ENCODE results near the gene CDC42BPG. TPM values are rescaled to one million over a fixed set of nuclear protein-coding genes. Genes with fewer than 3 reads are reported as not detected.
A peak's percentile ranks its signal among the peaks of the same experiment; 100 is the strongest.

The CDC42BPG gene
- total RNA-seq, 1 donor from 2014 or later = under 0.01 TPM

GRCh38 chr11:64801561-64802369 lies 42.7 kb downstream of the CDC42BPG start:
- H3K4me3 ChIP-seq (ENCODE audit: low read length in 3 of 3) = no peak overlapping the region
- H3K36me3 ChIP-seq (ENCODE audit: control insufficient read depth in 3 of 3, insufficient read depth in 3 of 3, low read length in 3 of 3) = peaks cover 20 to 28% (median 22%) of the 10 kb centered on the region in 3 donors
- H3K9me3 ChIP-seq (ENCODE audit: control insufficient read depth in 3 of 3, low read length in 3 of 3) = no peaks in the 10 kb centered on the region
- H3K27me3 ChIP-seq (ENCODE audit: control insufficient read depth in 3 of 3, insufficient read depth in 3 of 3, low read length in 3 of 3) = no peaks in the 10 kb centered on the region
- H3K4me1 ChIP-seq (ENCODE audit: control insufficient read depth in 3 of 3, insufficient read depth in 3 of 3, low read length in 3 of 3) = peaks cover 11 to 21% (median 18%) of the 10 kb centered on the region in 3 donors
- peak overlapping the region in 2 of 3 donors; percentile 4 to 16 for H3K9ac ChIP-seq (ENCODE audit: low read depth in 1 of 3, low read length in 3 of 3)
- H3K27ac ChIP-seq (ENCODE audit: low read depth, low read length) = no peak overlapping the region

- Histone ChIP-seq H3K36me3 (ENCODE audit: control insufficient read depth in 3 of 3, insufficient read depth in 3 of 3, low read length in 3 of 3) (peaks cover 14 to 28% (median 19%) of the 10 kb centered on the region in 3 donors), H3K27me3 (ENCODE audit: control insufficient read depth in 3 of 3, insufficient read depth in 3 of 3, low read length in 3 of 3) (no peaks in the 10 kb centered on the region), H3K9ac (ENCODE audit: low read depth in 1 of 3, low read length in 3 of 3) (peak overlapping the region in 1 of 3 donors; percentile 25), H3K4me1 (ENCODE audit: control insufficient read depth in 3 of 3, insufficient read depth in 3 of 3, low read length in 3 of 3) (peaks cover 11 to 21% (median 18%) of the 10 kb centered on the region in 3 donors), H3K4me3 (ENCODE audit: low read length in 3 of 3) (no peak overlapping the region), H3K9me3 (ENCODE audit: control insufficient read depth in 3 of 3, low read length in 3 of 3) (no peaks in the 10 kb centered on the region), H3K27ac (ENCODE audit: low read depth, low read length) (no peak overlapping the region)
Observed at GRCh38 chr11:64801158-64801464, 43.3 kb downstream of the CDC42BPG start.

- no peak overlapping the region for H3K4me3 ChIP-seq (ENCODE audit: low read length in 3 of 3)
- H3K27ac ChIP-seq (ENCODE audit: low read depth, low read length) = no peak overlapping the region
- no peak overlapping the region for H3K9ac ChIP-seq (ENCODE audit: low read depth in 1 of 3, low read length in 3 of 3)
- peaks cover 11 to 21% (median 18%) of the 10 kb centered on the region in 3 donors for H3K4me1 ChIP-seq (ENCODE audit: control insufficient read depth in 3 of 3, insufficient read depth in 3 of 3, low read length in 3 of 3)
- H3K9me3 ChIP-seq (ENCODE audit: control insufficient read depth in 3 of 3, low read length in 3 of 3) = no peaks in the 10 kb centered on the region
- H3K27me3 ChIP-seq (ENCODE audit: control insufficient read depth in 3 of 3, insufficient read depth in 3 of 3, low read length in 3 of 3) = no peaks in the 10 kb centered on the region
- H3K36me3 ChIP-seq (ENCODE audit: control insufficient read depth in 3 of 3, insufficient read depth in 3 of 3, low read length in 3 of 3) = peaks cover 8 to 24% (median 14%) of the 10 kb centered on the region in 3 donors
Observed at GRCh38 chr11:64800303-64801157, 43.9 kb downstream of the CDC42BPG start.

- no peak overlapping the region for H3K4me3 ChIP-seq (ENCODE audit: low read length in 3 of 3)
- H3K4me1 ChIP-seq (ENCODE audit: control insufficient read depth in 3 of 3, insufficient read depth in 3 of 3, low read length in 3 of 3) = peaks cover 11 to 21% (median 18%) of the 10 kb centered on the region in 3 donors
- H3K9me3 ChIP-seq (ENCODE audit: control insufficient read depth in 3 of 3, low read length in 3 of 3) = no peaks in the 10 kb centered on the region
- no peak overlapping the region for H3K27ac ChIP-seq (ENCODE audit: low read depth, low read length)
- no peak overlapping the region for H3K9ac ChIP-seq (ENCODE audit: low read depth in 1 of 3, low read length in 3 of 3)
- H3K27me3 ChIP-seq (ENCODE audit: control insufficient read depth in 3 of 3, insufficient read depth in 3 of 3, low read length in 3 of 3) = no peaks in the 10 kb centered on the region
- peaks cover 2 to 17% (median 7%) of the 10 kb centered on the region in 3 donors for H3K36me3 ChIP-seq (ENCODE audit: control insufficient read depth in 3 of 3, insufficient read depth in 3 of 3, low read length in 3 of 3)
Observed at GRCh38 chr11:64799623-64800302, 44.7 kb downstream of the CDC42BPG start.

- H3K4me3 ChIP-seq (ENCODE audit: low read length in 3 of 3) = no peak overlapping the region
- H3K36me3 ChIP-seq (ENCODE audit: control insufficient read depth in 3 of 3, insufficient read depth in 3 of 3, low read length in 3 of 3) = peaks cover 0 to 13% (median 4%) of the 10 kb centered on the region in 3 donors
- H3K9ac ChIP-seq (ENCODE audit: low read depth in 1 of 3, low read length in 3 of 3) = no peak overlapping the region
- no peak overlapping the region for H3K27ac ChIP-seq (ENCODE audit: low read depth, low read length)
- peaks cover 10 to 19% (median 17%) of the 10 kb centered on the region in 3 donors for H3K4me1 ChIP-seq (ENCODE audit: control insufficient read depth in 3 of 3, insufficient read depth in 3 of 3, low read length in 3 of 3)
- H3K27me3 ChIP-seq (ENCODE audit: control insufficient read depth in 3 of 3, insufficient read depth in 3 of 3, low read length in 3 of 3) = no peaks in the 10 kb centered on the region
- H3K9me3 ChIP-seq (ENCODE audit: control insufficient read depth in 3 of 3, low read length in 3 of 3) = no peaks in the 10 kb centered on the region
Observed at GRCh38 chr11:64799256-64799622, 45.2 kb downstream of the CDC42BPG start.

GRCh38 chr11:64796757-64797541 lies 47.5 kb downstream of the CDC42BPG start:
- H3K4me1 ChIP-seq (ENCODE audit: control insufficient read depth in 3 of 3, insufficient read depth in 3 of 3, low read length in 3 of 3) = peaks cover 0 to 4% (median 0%) of the 10 kb centered on the region in 3 donors
- no peak overlapping the region for H3K9ac ChIP-seq (ENCODE audit: low read depth in 1 of 3, low read length in 3 of 3)
- H3K27ac ChIP-seq (ENCODE audit: low read depth, low read length) = no peak overlapping the region
- peaks cover 0 to 11% (median 6%) of the 10 kb centered on the region in 3 donors for H3K36me3 ChIP-seq (ENCODE audit: control insufficient read depth in 3 of 3, insufficient read depth in 3 of 3, low read length in 3 of 3)
- no peak overlapping the region for H3K4me3 ChIP-seq (ENCODE audit: low read length in 3 of 3)
- no peaks in the 10 kb centered on the region for H3K9me3 ChIP-seq (ENCODE audit: control insufficient read depth in 3 of 3, low read length in 3 of 3)
- no peaks in the 10 kb centered on the region for H3K27me3 ChIP-seq (ENCODE audit: control insufficient read depth in 3 of 3, insufficient read depth in 3 of 3, low read length in 3 of 3)

- Histone ChIP-seq H3K9me3 (ENCODE audit: control insufficient read depth in 3 of 3, low read length in 3 of 3) (no peaks in the 10 kb centered on the region), H3K27me3 (ENCODE audit: control insufficient read depth in 3 of 3, insufficient read depth in 3 of 3, low read length in 3 of 3) (no peaks in the 10 kb centered on the region), H3K27ac (ENCODE audit: low read depth, low read length) (no peak overlapping the region), H3K9ac (ENCODE audit: low read depth in 1 of 3, low read length in 3 of 3) (no peak overlapping the region), H3K36me3 (ENCODE audit: control insufficient read depth in 3 of 3, insufficient read depth in 3 of 3, low read length in 3 of 3) (peaks cover 0 to 11% (median 7%) of the 10 kb centered on the region in 3 donors), H3K4me1 (ENCODE audit: control insufficient read depth in 3 of 3, insufficient read depth in 3 of 3, low read length in 3 of 3) (no peaks in the 10 kb centered on the region), H3K4me3 (ENCODE audit: low read length in 3 of 3) (no peak overlapping the region)
Observed at GRCh38 chr11:64796047-64796756, 48.3 kb downstream of the CDC42BPG start.

GRCh38 chr11:64794526-64794925 lies 49.9 kb downstream of the CDC42BPG start:
- no peak overlapping the region for H3K9ac ChIP-seq (ENCODE audit: low read depth in 1 of 3, low read length in 3 of 3)
- no peak overlapping the region for H3K27ac ChIP-seq (ENCODE audit: low read depth, low read length)
- peaks cover 0 to 20% (median 11%) of the 10 kb centered on the region in 3 donors for H3K36me3 ChIP-seq (ENCODE audit: control insufficient read depth in 3 of 3, insufficient read depth in 3 of 3, low read length in 3 of 3)
- H3K4me3 ChIP-seq (ENCODE audit: low read length in 3 of 3) = no peak overlapping the region
- H3K9me3 ChIP-seq (ENCODE audit: control insufficient read depth in 3 of 3, low read length in 3 of 3) = no peaks in the 10 kb centered on the region
- no peaks in the 10 kb centered on the region for H3K4me1 ChIP-seq (ENCODE audit: control insufficient read depth in 3 of 3, insufficient read depth in 3 of 3, low read length in 3 of 3)
- H3K27me3 ChIP-seq (ENCODE audit: control insufficient read depth in 3 of 3, insufficient read depth in 3 of 3, low read length in 3 of 3) = no peaks in the 10 kb centered on the region

All from skeletal muscle tissue (tissue), 4 donors.